Spleen (tissue), 7 donors: ENCODE data around the gene TRIM41.

Source experiments
- CTCF ChIP-seq, 11 experiments: fragments of 200-600 bp in 7 of 11; fragments of 450-650 bp in 4 of 11; sonication (generic) in 4 of 11; IDR thresholded peaks in 8 of 11; conservative IDR thresholded peaks in 3 of 11; 1 replicate in 7 of 11; 2 replicates in 4 of 11; pipeline versions ENCODE4 v1.4.0 to v1.8.0; 2016 to 2021; ENCODE audit warnings: antibody characterized with exemption in 11 of 11, inconsistent platforms in 4 of 11, mild to moderate bottlenecking in 1 of 11
- POLR2A ChIP-seq, 3 donors: fragments of 450-650 bp; IDR thresholded peaks; one replicate each; pipeline ENCODE4 v1.5.1; 2017; ENCODE audit warnings: antibody characterized with exemption in 3 of 3, mild to moderate bottlenecking in 1 of 3
- POLR2AphosphoS5 ChIP-seq, 3 donors: sonication (generic); formaldehyde crosslinking; IDR thresholded peaks; one replicate each; pipeline ENCODE4 v1.5.1; 2017; ENCODE audit warnings: antibody characterized with exemption in 3 of 3
- donor health status: DM: no; HTN: no; CAD: no; lungs with moderate emphysema.
- donor health status: DM: no; HTN: no; CAD: no.
- donor health status: DM: no; HTN: no; CAD: no.

GRCh38 chr5:181255836-181256578, 32.9 kb downstream of the TRIM41 start:
- no peak for TF ChIP-seq CTCF (IDR thresholded peaks at IDR 0.05 in 8 of 11, conservative IDR thresholded peaks at IDR 0.05 in 3 of 11)
- TF ChIP-seq POLR2A (IDR thresholded peaks at IDR 0.05) = no peak
- no peak for TF ChIP-seq POLR2AphosphoS5 (IDR thresholded peaks at IDR 0.05)
